ENCODE results near the gene ID3. TPM values are rescaled to one million over a fixed set of nuclear protein-coding genes. Genes with fewer than 3 reads are reported as not detected.

Gene ID3
- total and polyA plus RNA-seq, 9 of the 15 experiments (the other 6 are each of a cell fraction or from before 2014, with no cell fraction given) = 6.8 to 59.8 (median 23.5) TPM

GRCh38 chr1:23596382-23597358, 37.4 kb upstream of the ID3 start (continued):
- TF ChIP-seq NFE2 (IDR thresholded peaks at IDR 0.05; ENCODE audit: low read depth) = no peak
- no peak for TF ChIP-seq PBX2 (CRISPR knock-in tag; IDR thresholded peaks at IDR 0.05; ENCODE audit: low read depth)
- peak; percentile 63 for TF ChIP-seq PBX2 (tag; conservative IDR thresholded peaks at IDR 0.05; ENCODE audit: low read depth)
- TF ChIP-seq MYC (IDR thresholded peaks at IDR 0.05; ENCODE audit: low read depth, low read length) = peak; percentile 5; the same call in 1 of the 2 replicates
- no peak for TF ChIP-seq MYC (CRISPR knock-in tag; IDR thresholded peaks at IDR 0.05; ENCODE audit: borderline replicate concordance, low read depth)
- TF ChIP-seq THRB (CRISPR knock-in tag; conservative IDR thresholded peaks at IDR 0.05) = peak; percentile 96
- no peak for TF ChIP-seq SETDB1 (IDR thresholded peaks at IDR 0.05; ENCODE audit: low read length)
- peak; percentile 50; the same call in 1 of the 2 replicates for TF ChIP-seq CXXC5 (CRISPR knock-in tag; IDR thresholded peaks at IDR 0.05)
- no peak for TF ChIP-seq STAT5B (CRISPR knock-in tag; IDR thresholded peaks at IDR 0.05)
- peak; percentile 95 for TF ChIP-seq CREB3 (tag; conservative IDR thresholded peaks at IDR 0.05; ENCODE audit: low read depth)
- 0 out of 2 replicates have a peak, but pooled peaks have one; percentile 12 for TF ChIP-seq BCL6 (CRISPR knock-in tag; IDR thresholded peaks at IDR 0.05)
- peak; percentile 66 for TF ChIP-seq ETV1 (tag; conservative IDR thresholded peaks at IDR 0.05; ENCODE audit: low read depth)
- peak; percentile 78; the same call in 1 of the 2 replicates for TF ChIP-seq ZNF449 (CRISPR knock-in tag; IDR thresholded peaks at IDR 0.05)
- 0 out of 2 replicates have a peak, but pooled peaks have one; percentile 33 for TF ChIP-seq SMARCA4 (IDR thresholded peaks at IDR 0.05)
- peak; percentile 83 for TF ChIP-seq ZBTB9 (CRISPR knock-in tag; IDR thresholded peaks at IDR 0.05)
- TF ChIP-seq DIDO1 (tag; IDR thresholded peaks at IDR 0.05; ENCODE audit: low read depth) = peak; percentile 46; the same call in 1 of the 2 replicates
- no peak for TF ChIP-seq ZNF311 (CRISPR knock-in tag; IDR thresholded peaks at IDR 0.05)
- TF ChIP-seq ZBTB8A (IDR thresholded peaks at IDR 0.05; ENCODE audit: partially characterized antibody) = no peak
- no peak for TF ChIP-seq SMAD2 (IDR thresholded peaks at IDR 0.05; ENCODE audit: low read depth, low read length)
- TF ChIP-seq GTF2A2 (tag; IDR thresholded peaks at IDR 0.05) = peak; percentile 34; the same call in 1 of the 2 replicates
